ENCODE measurements around the gene CDC14A.

The CDC14A gene, protein sequence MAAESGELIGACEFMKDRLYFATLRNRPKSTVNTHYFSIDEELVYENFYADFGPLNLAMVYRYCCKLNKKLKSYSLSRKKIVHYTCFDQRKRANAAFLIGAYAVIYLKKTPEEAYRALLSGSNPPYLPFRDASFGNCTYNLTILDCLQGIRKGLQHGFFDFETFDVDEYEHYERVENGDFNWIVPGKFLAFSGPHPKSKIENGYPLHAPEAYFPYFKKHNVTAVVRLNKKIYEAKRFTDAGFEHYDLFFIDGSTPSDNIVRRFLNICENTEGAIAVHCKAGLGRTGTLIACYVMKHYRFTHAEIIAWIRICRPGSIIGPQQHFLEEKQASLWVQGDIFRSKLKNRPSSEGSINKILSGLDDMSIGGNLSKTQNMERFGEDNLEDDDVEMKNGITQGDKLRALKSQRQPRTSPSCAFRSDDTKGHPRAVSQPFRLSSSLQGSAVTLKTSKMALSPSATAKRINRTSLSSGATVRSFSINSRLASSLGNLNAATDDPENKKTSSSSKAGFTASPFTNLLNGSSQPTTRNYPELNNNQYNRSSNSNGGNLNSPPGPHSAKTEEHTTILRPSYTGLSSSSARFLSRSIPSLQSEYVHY
- total RNA-seq = 46.3 to 268 (median 141) reads per million in 9 experiments

DNA sequence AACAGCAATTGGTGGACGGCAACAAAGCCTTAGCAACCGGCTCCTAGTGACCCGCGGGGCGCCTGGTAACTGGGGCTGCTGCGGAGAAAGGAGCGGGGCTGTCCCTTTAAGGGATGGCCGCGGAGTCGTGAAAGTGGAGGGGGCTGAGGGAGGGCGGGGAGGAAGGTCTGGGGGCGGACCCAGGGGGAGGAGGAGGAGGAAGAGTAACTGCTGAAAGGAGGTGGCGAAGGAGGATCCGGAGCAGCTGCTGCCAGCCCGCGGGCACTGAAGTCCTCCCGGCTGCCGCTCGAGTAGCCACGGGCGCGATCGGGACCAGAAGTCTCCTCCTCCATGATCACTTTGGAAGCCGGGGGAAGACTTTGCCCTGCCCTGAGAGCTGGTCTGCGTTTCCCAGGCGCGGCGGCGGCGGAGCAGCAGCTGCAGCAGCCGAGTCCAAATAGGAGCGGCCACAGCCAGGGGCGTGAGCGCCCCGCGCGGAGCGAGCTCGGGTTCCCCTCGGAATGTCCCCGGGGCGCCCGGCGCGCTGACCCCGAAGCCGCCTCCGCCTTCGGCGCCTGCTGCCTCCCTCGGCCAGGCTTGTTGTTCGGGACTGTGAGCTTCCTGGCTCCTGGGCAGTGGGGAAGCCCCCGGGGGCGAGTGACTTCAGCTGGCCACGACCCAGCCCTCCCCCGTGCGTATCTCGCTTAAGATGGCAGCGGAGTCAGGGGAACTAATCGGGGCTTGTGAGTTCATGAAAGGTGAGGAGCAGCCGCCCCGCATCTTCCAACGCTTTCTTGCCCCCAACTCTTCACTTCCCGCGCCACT, at the start of gene CDC14A:
TSS of gene CDC14A (plus strand) at position 240 of the 804 bp plus-strand sequence. CDS start at position 689, 449 bp downstream.
- ATAC-seq (replicated peaks) = peak; percentile 63
- peaks cover 43 to 52% of the 10 kb centered on the region in 2 donors for H3K4me1 Mint-ChIP-seq (ENCODE audit: low read depth in 2 of 2)

DNA sequence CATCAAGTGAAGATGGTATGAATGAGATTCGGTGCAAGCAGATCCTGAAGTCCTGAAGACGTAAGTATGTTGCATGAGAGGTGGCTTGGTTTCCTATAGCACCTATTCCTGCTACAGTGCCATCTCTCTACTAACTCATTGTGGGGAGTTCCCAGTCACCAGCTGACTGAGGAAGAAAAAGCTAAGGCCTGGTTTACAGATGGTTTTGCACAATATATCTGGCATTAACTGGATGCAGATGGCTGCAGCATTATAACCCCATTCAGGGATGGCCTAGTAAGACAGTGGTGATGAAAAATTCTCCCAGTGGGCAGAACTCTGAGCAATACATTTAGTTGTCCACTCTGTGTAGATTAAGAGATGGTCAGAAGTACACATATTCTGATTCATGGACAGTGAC, 49.6 kb upstream of the CDC14A start:
- ATAC-seq (replicated peaks) = no peak
- no peak overlapping the region for H3K27ac Mint-ChIP-seq
- H3K36me3 Mint-ChIP-seq (ENCODE audit: insufficient read depth) = no peaks in the 10 kb centered on the region
- H3K9me3 Mint-ChIP-seq = no peaks in the 10 kb centered on the region
- no peaks in the 10 kb centered on the region for H3K27me3 Mint-ChIP-seq
- peaks cover 9 to 15% of the 10 kb centered on the region in 2 donors for H3K4me1 Mint-ChIP-seq (ENCODE audit: low read depth in 2 of 2)
- H3K4me3 Mint-ChIP-seq = no peak overlapping the region
- DNase-seq = no peak

More for the DNA sequence above, at the start of gene CDC14A:
- Mint-ChIP-seq H3K36me3 (ENCODE audit: insufficient read depth) (peaks cover 59% of the 10 kb centered on the region), H3K27ac (peak within 1 kb of the TSS; percentile 93 to 96), H3K9me3 (no peaks in the 10 kb centered on the region), H3K4me3 (peak within 1 kb of the TSS; percentile 95 to 98), H3K27me3 (no peaks in the 10 kb centered on the region)
- DNase-seq = peak; percentile 76 to 79 (median 76)

- no peak overlapping the region for H3K4me3 Mint-ChIP-seq
- no peak overlapping the region for H3K27ac Mint-ChIP-seq
- H3K4me1 Mint-ChIP-seq (ENCODE audit: low read depth in 2 of 2) = peaks cover 7 to 12% of the 10 kb centered on the region in 2 donors
- DNase-seq (no peak), ATAC-seq (replicated peaks) (no peak)
- no peaks in the 10 kb centered on the region for H3K36me3 Mint-ChIP-seq (ENCODE audit: insufficient read depth)
- H3K9me3 Mint-ChIP-seq = no peaks in the 10 kb centered on the region
- no peaks in the 10 kb centered on the region for H3K27me3 Mint-ChIP-seq
These were observed 48.1 kb upstream of the CDC14A start for GRCh38 chr1:100304227-100304626.

GRCh38 chr1:100304921-100305320, 47.4 kb upstream of the CDC14A start:
- Mint-ChIP-seq H3K27ac (no peak overlapping the region), H3K4me3 (no peak overlapping the region), H3K36me3 (ENCODE audit: insufficient read depth) (no peaks in the 10 kb centered on the region), H3K9me3 (no peaks in the 10 kb centered on the region), H3K4me1 (ENCODE audit: low read depth in 2 of 2) (peaks cover 1 to 6% of the 10 kb centered on the region in 2 donors), H3K27me3 (no peaks in the 10 kb centered on the region)
- ATAC-seq (replicated peaks) (no peak), DNase-seq (no peak)

DNA sequence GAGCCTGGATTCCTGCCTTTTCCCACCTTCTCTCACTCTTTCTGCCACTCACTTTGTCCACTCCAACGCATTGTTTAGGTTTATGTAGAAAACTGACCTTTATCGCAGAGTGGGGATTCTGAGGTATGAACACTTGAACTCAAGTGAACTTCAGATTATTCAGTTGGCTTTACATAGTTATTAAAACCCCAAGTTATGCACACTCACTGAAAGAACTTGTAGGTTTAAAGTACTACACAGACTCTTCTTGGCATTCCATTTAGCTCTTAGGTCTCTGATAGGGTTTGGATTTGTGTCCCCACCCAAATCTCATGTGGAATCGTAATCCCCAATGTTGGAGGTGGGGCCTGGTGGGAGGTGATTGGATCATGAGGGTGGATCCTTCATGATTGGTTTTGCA, 46.4 kb upstream of the CDC14A start:
- Mint-ChIP-seq H3K4me3 (no peak overlapping the region), H3K36me3 (ENCODE audit: insufficient read depth) (no peaks in the 10 kb centered on the region), H3K9me3 (no peaks in the 10 kb centered on the region), H3K27me3 (no peaks in the 10 kb centered on the region), H3K4me1 (ENCODE audit: low read depth in 2 of 2) (peaks cover 1 to 6% of the 10 kb centered on the region in 2 donors), H3K27ac (no peak overlapping the region)
- ATAC-seq (replicated peaks) = no peak
- no peak for DNase-seq

GRCh38 chr1:100306735-100307313, 45.5 kb upstream of the CDC14A start:
- H3K27me3 Mint-ChIP-seq = no peaks in the 10 kb centered on the region
- H3K9me3 Mint-ChIP-seq = no peaks in the 10 kb centered on the region
- peak overlapping the region in 1 of 2 donors; percentile 20 for H3K27ac Mint-ChIP-seq
- no peak for DNase-seq
- no peaks in the 10 kb centered on the region for H3K36me3 Mint-ChIP-seq (ENCODE audit: insufficient read depth)
- no peak overlapping the region for H3K4me3 Mint-ChIP-seq
- ATAC-seq (replicated peaks) = peak; percentile 19
- H3K4me1 Mint-ChIP-seq (ENCODE audit: low read depth in 2 of 2) = peaks cover 1 to 6% of the 10 kb centered on the region in 2 donors

DNA sequence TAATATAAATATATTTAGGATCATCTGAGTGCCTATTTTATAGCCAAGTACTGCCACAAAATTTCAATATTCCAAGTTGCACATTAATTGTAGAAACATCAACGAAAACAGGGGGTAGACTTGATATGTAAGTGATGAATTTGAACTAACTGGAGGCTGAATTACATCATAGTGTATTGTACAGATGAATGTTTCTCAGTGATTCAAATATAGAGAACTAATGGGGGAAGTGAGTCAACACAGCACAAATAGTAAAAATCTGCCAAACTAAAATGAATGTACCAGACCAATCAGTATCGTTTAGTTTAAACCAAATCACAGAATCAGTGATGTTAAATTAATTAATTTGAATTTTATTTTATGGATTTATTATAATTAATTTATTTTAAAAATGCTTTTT, 43.5 kb upstream of the CDC14A start:
- no peak for DNase-seq
- no peaks in the 10 kb centered on the region for H3K9me3 Mint-ChIP-seq
- no peak overlapping the region for H3K4me3 Mint-ChIP-seq
- ATAC-seq (replicated peaks) = no peak
- no peaks in the 10 kb centered on the region for H3K36me3 Mint-ChIP-seq (ENCODE audit: insufficient read depth)
- H3K27me3 Mint-ChIP-seq = no peaks in the 10 kb centered on the region
- no peak overlapping the region for H3K27ac Mint-ChIP-seq
- peaks cover 1 to 6% of the 10 kb centered on the region in 2 donors for H3K4me1 Mint-ChIP-seq (ENCODE audit: low read depth in 2 of 2)

GRCh38 chr1:100309863-100310262, 42.4 kb upstream of the CDC14A start:
- H3K4me3 Mint-ChIP-seq = no peak overlapping the region

GRCh38 chr1:100313382-100313781, 38.9 kb upstream of the CDC14A start:
- no peak for DNase-seq
- H3K4me3 Mint-ChIP-seq = no peak overlapping the region
- H3K27me3 Mint-ChIP-seq = no peaks in the 10 kb centered on the region
- ATAC-seq (replicated peaks) = no peak
- no peak overlapping the region for H3K27ac Mint-ChIP-seq
- no peaks in the 10 kb centered on the region for H3K9me3 Mint-ChIP-seq
- H3K36me3 Mint-ChIP-seq (ENCODE audit: insufficient read depth) = no peaks in the 10 kb centered on the region
- H3K4me1 Mint-ChIP-seq (ENCODE audit: low read depth in 2 of 2) = no peaks in the 10 kb centered on the region

More at GRCh38 chr1:100309863-100310262, 42.4 kb upstream of the CDC14A start:
- no peaks in the 10 kb centered on the region for H3K27me3 Mint-ChIP-seq
- no peak for DNase-seq
- peaks cover 1 to 6% of the 10 kb centered on the region in 2 donors for H3K4me1 Mint-ChIP-seq (ENCODE audit: low read depth in 2 of 2)
- H3K9me3 Mint-ChIP-seq = no peaks in the 10 kb centered on the region
- no peaks in the 10 kb centered on the region for H3K36me3 Mint-ChIP-seq (ENCODE audit: insufficient read depth)
- no peak for ATAC-seq (replicated peaks)
- H3K27ac Mint-ChIP-seq = no peak overlapping the region

DNA sequence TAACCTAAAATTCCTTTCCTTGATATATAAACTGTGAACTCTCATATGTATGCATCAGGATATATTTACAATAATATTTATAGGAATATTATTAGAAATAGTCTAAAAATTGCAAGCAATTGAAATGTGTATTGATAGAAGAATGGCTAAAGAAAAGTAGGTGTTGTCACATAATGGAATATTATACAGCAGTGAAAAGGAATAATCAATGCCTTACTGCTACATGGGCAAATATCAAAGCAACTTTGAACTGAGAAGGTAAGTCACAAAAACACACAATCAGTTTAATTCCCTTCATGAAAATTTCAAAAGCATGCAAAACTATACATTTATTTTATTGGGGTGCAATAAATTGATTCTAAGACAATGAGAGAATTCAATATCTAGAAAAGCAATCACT, 35.7 kb upstream of the CDC14A start:
- H3K4me3 Mint-ChIP-seq = no peak overlapping the region
- peaks cover 4 to 9% of the 10 kb centered on the region in 2 donors for H3K9me3 Mint-ChIP-seq
- ATAC-seq (replicated peaks) (no peak), DNase-seq (no peak)
- H3K27me3 Mint-ChIP-seq = no peaks in the 10 kb centered on the region
- no peaks in the 10 kb centered on the region for H3K36me3 Mint-ChIP-seq (ENCODE audit: insufficient read depth)
- no peaks in the 10 kb centered on the region for H3K4me1 Mint-ChIP-seq (ENCODE audit: low read depth in 2 of 2)
- H3K27ac Mint-ChIP-seq = no peak overlapping the region

DNA sequence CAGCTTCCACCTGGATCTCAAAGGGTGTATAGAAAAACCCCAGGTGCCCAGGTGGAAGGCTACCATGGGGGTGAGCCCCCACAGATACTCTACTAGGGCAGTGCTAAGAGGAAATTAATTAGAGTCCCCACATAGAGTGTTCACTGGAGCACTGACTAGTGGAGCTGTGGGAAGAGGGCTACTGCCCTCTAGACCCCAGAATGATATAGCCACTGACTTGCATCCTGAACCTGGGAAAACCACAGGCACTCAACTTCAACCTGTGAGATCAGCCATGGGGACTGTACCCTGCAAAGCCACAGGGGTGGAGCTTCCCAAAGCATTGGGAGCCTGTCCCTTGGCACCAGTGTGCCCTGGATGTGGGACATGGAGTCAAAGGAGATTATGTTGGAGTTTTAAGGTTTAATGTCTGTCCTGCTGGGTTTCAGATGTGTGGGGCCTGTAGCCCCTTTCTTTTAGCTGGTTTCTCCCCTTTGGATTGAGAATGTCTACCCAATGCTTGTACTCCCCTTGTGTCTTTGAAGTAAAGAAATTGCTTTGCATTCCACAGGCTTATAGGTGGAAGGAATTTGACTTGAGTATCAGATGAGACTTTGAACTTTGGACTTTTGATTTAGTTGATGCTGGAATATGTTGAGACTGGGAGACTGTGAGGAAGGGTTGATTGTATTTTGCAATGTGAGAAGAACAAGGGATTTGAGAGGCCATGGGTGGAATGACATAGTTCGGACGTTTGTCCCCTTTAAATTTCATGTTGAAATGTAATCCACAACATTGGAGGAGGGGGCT, 31.8 kb upstream of the CDC14A start:
- Mint-ChIP-seq H3K4me3 (no peak overlapping the region), H3K27me3 (no peaks in the 10 kb centered on the region), H3K9me3 (peaks cover 4 to 9% of the 10 kb centered on the region in 2 donors), H3K27ac (no peak overlapping the region), H3K4me1 (ENCODE audit: low read depth in 2 of 2) (no peaks in the 10 kb centered on the region), H3K36me3 (ENCODE audit: insufficient read depth) (no peaks in the 10 kb centered on the region)
- ATAC-seq (replicated peaks) (no peak), DNase-seq (no peak)

DNA sequence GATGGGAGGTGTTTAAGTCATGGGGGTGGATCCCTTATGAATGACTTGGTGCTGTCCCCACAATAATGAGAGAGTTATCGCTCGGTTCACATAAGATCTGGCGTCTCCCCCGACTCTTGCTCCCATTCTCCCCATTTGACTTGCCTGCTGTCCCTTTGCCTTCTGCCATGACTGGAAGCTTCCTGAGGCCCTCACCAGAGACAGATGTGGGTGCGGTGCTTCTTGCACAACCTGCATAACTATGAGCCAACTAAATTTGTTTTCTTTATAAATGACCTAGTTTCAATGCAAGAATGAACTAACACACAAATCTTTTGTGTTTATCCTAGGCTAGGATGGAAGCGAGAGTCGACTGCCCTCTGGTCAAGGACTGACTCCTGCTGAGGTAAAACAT, 31.2 kb upstream of the CDC14A start:
- H3K36me3 Mint-ChIP-seq (ENCODE audit: insufficient read depth) = no peaks in the 10 kb centered on the region
- peaks cover 4 to 9% of the 10 kb centered on the region in 2 donors for H3K9me3 Mint-ChIP-seq
- H3K4me3 Mint-ChIP-seq = no peak overlapping the region
- DNase-seq (no peak), ATAC-seq (replicated peaks) (no peak)
- no peaks in the 10 kb centered on the region for H3K27me3 Mint-ChIP-seq
- H3K4me1 Mint-ChIP-seq (ENCODE audit: low read depth in 2 of 2) = no peaks in the 10 kb centered on the region
- H3K27ac Mint-ChIP-seq = no peak overlapping the region
